MCF 10A (cell line): ENCODE measurements around the gene LUZP2. TPM values are rescaled to one million over a fixed set of nuclear protein-coding genes. Genes with fewer than 3 reads are reported as not detected.

Experiments used
- BruUV-seq: library from RNA; stranded (reverse); fragments of 400-500 nt; replicated peaks from 2 replicates; lab custom pipeline; 2021; lab: Mats Ljungman, UMichigan
- CTCF ChIA-PET: fragments of 300-600 bp; sonication (Branson Sonifier 250); formaldehyde crosslinking; extraction: SDS; loops from one replicate; lab custom pipeline; 2021; ENCODE audit warnings: antibody characterized with exemption, inconsistent platforms; lab: Yijun Ruan, JAX
- POLR2A ChIA-PET: fragments of 300-600, 350-650 bp; sonication (Branson Sonifier 250); formaldehyde crosslinking; extraction: SDS; loops from one replicate; lab custom pipeline; 2020; ENCODE audit warnings: antibody characterized with exemption, inconsistent platforms; lab: Yijun Ruan, JAX
- DNase-seq: peaks from one replicate; pipeline ENCODE4 v3.0.0-alpha.2; 2018; ENCODE audit not compliant: unreplicated experiment
- H3K27ac Mint-ChIP-seq: one replicate; pipeline ENCODE4 v1.8.0; 2022; ENCODE audit warnings: mild to moderate bottlenecking, low read depth, mixed read lengths; ENCODE audit not compliant: unreplicated experiment
- H3K27me3 Mint-ChIP-seq: one replicate; pipeline ENCODE4 v1.8.0; 2022; ENCODE audit warnings: mixed read lengths; ENCODE audit not compliant: insufficient read depth, unreplicated experiment
- H3K36me3 Mint-ChIP-seq: one replicate; pipeline ENCODE4 v1.8.0; 2022; ENCODE audit warnings: mild to moderate bottlenecking, moderate library complexity, mixed read lengths; ENCODE audit not compliant: insufficient read depth, unreplicated experiment
- H3K4me1 Mint-ChIP-seq: one replicate; pipeline ENCODE4 v1.8.0; 2022; ENCODE audit warnings: mixed read lengths; ENCODE audit not compliant: insufficient read depth, unreplicated experiment
- H3K4me3 Mint-ChIP-seq: one replicate; pipeline ENCODE4 v1.8.0; 2022; ENCODE audit warnings: mild to moderate bottlenecking, moderate library complexity, mixed read lengths; ENCODE audit not compliant: unreplicated experiment
- H3K9me3 Mint-ChIP-seq: one replicate; pipeline ENCODE4 v1.8.0; 2022; ENCODE audit warnings: mixed read lengths; ENCODE audit not compliant: unreplicated experiment
- intact Hi-C: fragments of 100-400 bp; cut with micrococcal nuclease; formaldehyde crosslinking; loops from 2 replicates; pipeline ENCODE4 v1.14.1; 2022
- total RNA-seq: library from RNA; stranded (reverse); gene quantifications from 2 replicates; pipeline ENCODE4 v1.2.3, GENCODE V29; 2022
- TF ChIP-seq, protein P1 (sequence below): fragments of 200-600 bp; IDR thresholded peaks from one replicate; pipeline ENCODE4 v1.8.0; 2022; ENCODE audit warnings: antibody characterized with exemption, mild to moderate bottlenecking; ENCODE audit not compliant: unreplicated experiment

LUZP2 gene
- total RNA-seq, 1 experiment from 2014 or later, result not detected

GRCh38 chr11:24748261-24748660, 251.4 kb downstream of the LUZP2 start:
- H3K4me1 Mint-ChIP-seq, result no peaks in the 10 kb centered on the region
- DNase-seq, result no peak
- BruUV-seq, result no TSS peak
- intact Hi-C loops, result no loop called here
- no peaks in the 10 kb centered on the region for H3K36me3 Mint-ChIP-seq
- CTCF ChIA-PET, result interaction anchor here (0.6 to 1.2 kb wide), 2 partner anchors 24 to 449 kb away, joined by 3 to 4 read pairs; no protein-coding TSS in a partner anchor
- H3K27me3 Mint-ChIP-seq, result peaks cover 14% of the 10 kb centered on the region
- POLR2A ChIA-PET, result interaction anchor here (0.7 kb wide), 1 partner anchor 817 kb away, joined by 3 read pairs; no protein-coding TSS in a partner anchor
- H3K9me3 Mint-ChIP-seq, result no peaks in the 10 kb centered on the region
- TF ChIP-seq, protein P1, sequence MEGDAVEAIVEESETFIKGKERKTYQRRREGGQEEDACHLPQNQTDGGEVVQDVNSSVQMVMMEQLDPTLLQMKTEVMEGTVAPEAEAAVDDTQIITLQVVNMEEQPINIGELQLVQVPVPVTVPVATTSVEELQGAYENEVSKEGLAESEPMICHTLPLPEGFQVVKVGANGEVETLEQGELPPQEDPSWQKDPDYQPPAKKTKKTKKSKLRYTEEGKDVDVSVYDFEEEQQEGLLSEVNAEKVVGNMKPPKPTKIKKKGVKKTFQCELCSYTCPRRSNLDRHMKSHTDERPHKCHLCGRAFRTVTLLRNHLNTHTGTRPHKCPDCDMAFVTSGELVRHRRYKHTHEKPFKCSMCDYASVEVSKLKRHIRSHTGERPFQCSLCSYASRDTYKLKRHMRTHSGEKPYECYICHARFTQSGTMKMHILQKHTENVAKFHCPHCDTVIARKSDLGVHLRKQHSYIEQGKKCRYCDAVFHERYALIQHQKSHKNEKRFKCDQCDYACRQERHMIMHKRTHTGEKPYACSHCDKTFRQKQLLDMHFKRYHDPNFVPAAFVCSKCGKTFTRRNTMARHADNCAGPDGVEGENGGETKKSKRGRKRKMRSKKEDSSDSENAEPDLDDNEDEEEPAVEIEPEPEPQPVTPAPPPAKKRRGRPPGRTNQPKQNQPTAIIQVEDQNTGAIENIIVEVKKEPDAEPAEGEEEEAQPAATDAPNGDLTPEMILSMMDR, result no peak
- no peak overlapping the region for H3K27ac Mint-ChIP-seq
- H3K4me3 Mint-ChIP-seq, result no peak overlapping the region

- BruUV-seq, result no TSS peak
- no peaks in the 10 kb centered on the region for H3K9me3 Mint-ChIP-seq
- ChIA-PET POLR2A (interaction anchor here (0.5 kb wide), 1 partner anchor 38 kb away, joined by 3 read pairs; no protein-coding TSS in a partner anchor), CTCF (no interaction called here)
- DNase-seq, result no peak
- H3K27me3 Mint-ChIP-seq, result peaks cover 10% of the 10 kb centered on the region
- no peaks in the 10 kb centered on the region for H3K4me1 Mint-ChIP-seq
- H3K4me3 Mint-ChIP-seq, result no peak overlapping the region
- intact Hi-C loops, result no loop called here
- TF ChIP-seq, protein P1, result no peak
- H3K27ac Mint-ChIP-seq, result no peak overlapping the region
- H3K36me3 Mint-ChIP-seq, result no peaks in the 10 kb centered on the region
Observed at GRCh38 chr11:24754406-24754805, 257.6 kb downstream of the LUZP2 start.

- TF ChIP-seq, protein P1, result no peak
- Mint-ChIP-seq H3K4me3 (no peak overlapping the region), H3K27ac (no peak overlapping the region), H3K27me3 (peaks cover 10% of the 10 kb centered on the region), H3K36me3 (no peaks in the 10 kb centered on the region), H3K9me3 (no peaks in the 10 kb centered on the region), H3K4me1 (no peaks in the 10 kb centered on the region)
- ChIA-PET POLR2A (no interaction called here), CTCF (interaction anchor here (0.5 to 0.6 kb wide), 2 partner anchors 577 to 1926 kb away, joined by 3 to 8 read pairs; partner anchors contain the start of gene SVIP)
- intact Hi-C loops, result no loop called here
- DNase-seq, result no peak
- no TSS peak for BruUV-seq
Observed at GRCh38 chr11:24755260-24755839, 258.5 kb downstream of the LUZP2 start.

DNA sequence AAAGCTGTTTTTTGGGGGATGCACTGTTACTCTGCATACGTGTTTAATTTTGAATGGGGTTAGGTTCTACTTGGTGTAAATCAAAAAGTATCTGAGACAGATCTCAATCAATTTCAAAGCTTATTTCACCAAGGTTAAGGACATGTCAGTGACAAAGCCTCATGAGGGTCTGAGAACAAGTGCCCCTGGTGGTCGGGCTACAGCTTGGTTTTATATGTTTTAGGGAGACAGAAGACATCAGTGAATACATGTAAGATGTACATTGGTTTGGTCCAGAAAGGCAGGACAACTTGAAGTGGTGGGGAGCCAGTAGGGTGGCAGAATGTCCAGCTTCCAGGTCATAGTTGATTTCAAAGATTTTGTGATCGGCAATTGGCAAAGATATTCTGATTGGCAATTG, 262.9 kb downstream of the LUZP2 start:
- no TSS peak for BruUV-seq
- H3K4me3 Mint-ChIP-seq, result no peak overlapping the region
- CTCF ChIA-PET, result interaction anchor here (0.6 kb wide), 1 partner anchor 1790 kb away, joined by 3 read pairs; no protein-coding TSS in a partner anchor
- POLR2A ChIA-PET, result no interaction called here
- H3K4me1 Mint-ChIP-seq, result no peaks in the 10 kb centered on the region
- TF ChIP-seq, protein P1, result no peak
- H3K36me3 Mint-ChIP-seq, result no peaks in the 10 kb centered on the region
- H3K27me3 Mint-ChIP-seq, result peaks cover 10% of the 10 kb centered on the region
- intact Hi-C loops, result no loop called here
- no peaks in the 10 kb centered on the region for H3K9me3 Mint-ChIP-seq
- no peak for DNase-seq
- no peak overlapping the region for H3K27ac Mint-ChIP-seq
